IMR-90 (cell line): Measurements from ENCODE around the gene GALNT5. TPM values are rescaled to one million over a fixed set of nuclear protein-coding genes. Genes with fewer than 3 reads are reported as not detected.

Experiments used
- ATAC-seq: fragments of 200-7000 bp; cut with Tn5 transposase; 2 replicates; pipeline ENCODE4 v1.9.1; 2020; ENCODE audit warnings: low read depth, mild to moderate bottlenecking, moderate library complexity
- BruUV-seq: library from RNA; stranded (reverse); fragments of 400-500 nt; replicated peaks from 2 replicates; lab custom pipeline; 2021; lab: Mats Ljungman, UMichigan
- CTCF ChIA-PET: fragments of 300-600 bp; formaldehyde crosslinking; extraction: SDS; loops from one replicate; lab custom pipeline; 2021; ENCODE audit warnings: antibody characterized with exemption; lab: Yijun Ruan, JAX
- POLR2A ChIA-PET: fragments of 300-600 bp; sonication (Branson Sonifier 250); formaldehyde crosslinking; loops from one replicate; lab custom pipeline; 2022; ENCODE audit warnings: antibody characterized with exemption; ENCODE audit not compliant: unreplicated experiment; lab: Charles Lee
- DNase-seq: peaks from one replicate; pipeline ENCODE4 v3.0.0; 2013
- H2AFZ ChIP-seq: replicated peaks from 2 replicates; pipeline ENCODE3; 2013; ENCODE audit warnings: low read length, mild to moderate bottlenecking; ENCODE audit not compliant: poor library complexity
- H2AK5ac ChIP-seq: 2 replicates; pipeline ENCODE4 v1.6.1; 2013; ENCODE audit warnings: low read depth, low read length, inconsistent platforms
- H2AK9ac ChIP-seq: replicated peaks from 2 replicates; pipeline ENCODE3; 2013; ENCODE audit warnings: mild to moderate bottlenecking, low read depth, low read length, moderate library complexity; ENCODE audit not compliant: poor library complexity
- H2BK120ac ChIP-seq: 2 replicates; pipeline ENCODE4 v1.6.1; 2013; ENCODE audit warnings: low read depth, low read length, inconsistent platforms
- H2BK15ac ChIP-seq: 3 replicates; pipeline ENCODE4 v1.6.1; 2013; ENCODE audit warnings: low read depth, low read length, inconsistent platforms
- H2BK20ac ChIP-seq: 2 replicates; pipeline ENCODE4 v1.6.1; 2013; ENCODE audit warnings: low read depth, mild to moderate bottlenecking, inconsistent platforms, low read length, moderate library complexity
- H2BK5ac ChIP-seq: 2 replicates; pipeline ENCODE4 v1.6.1; 2013; ENCODE audit warnings: mild to moderate bottlenecking, low read depth, low read length, inconsistent platforms; ENCODE audit not compliant: poor library complexity, severe bottlenecking
- H3K14ac ChIP-seq: replicated peaks from 2 replicates; pipeline ENCODE4 v1.6.1; 2013; ENCODE audit warnings: low read depth, low read length, inconsistent platforms
- H3K18ac ChIP-seq: 2 replicates; pipeline ENCODE4 v1.6.1; 2013; ENCODE audit warnings: low read depth, low read length, control low read depth
- H3K23ac ChIP-seq: 2 replicates; pipeline ENCODE4 v1.6.1; 2013; ENCODE audit warnings: low read depth, low read length, inconsistent platforms
- H3K27ac ChIP-seq: 2 replicates; pipeline ENCODE4 v1.5.1; 2013; ENCODE audit warnings: mild to moderate bottlenecking, control low read depth, low read length; ENCODE audit not compliant: insufficient read depth
- H3K27me3 ChIP-seq: 2 replicates; pipeline ENCODE4 v1.6.1; 2013; ENCODE audit warnings: low read length; ENCODE audit not compliant: control insufficient read depth, insufficient read depth
- H3K36me3 ChIP-seq: 2 replicates; pipeline ENCODE4 v1.6.1; 2013; ENCODE audit warnings: low read length, mixed read lengths; ENCODE audit not compliant: control insufficient read depth, insufficient read depth
- H3K4ac ChIP-seq: 2 replicates; pipeline ENCODE4 v1.6.1; 2013; ENCODE audit warnings: low read depth, low read length, inconsistent platforms
- H3K4me1 ChIP-seq: 2 replicates; pipeline ENCODE4 v1.6.1; 2013; ENCODE audit warnings: low read length, mixed read lengths; ENCODE audit not compliant: control insufficient read depth, insufficient read depth
- H3K4me2 ChIP-seq: 2 replicates; pipeline ENCODE4 v1.6.1; 2013; ENCODE audit warnings: low read depth, mild to moderate bottlenecking, control low read depth, low read length, moderate library complexity
- H3K4me3 ChIP-seq: 2 replicates; pipeline ENCODE4 v1.5.1; 2013; ENCODE audit warnings: low read depth, mild to moderate bottlenecking, control low read depth, low read length, moderate library complexity; ENCODE audit not compliant: insufficient read depth
- H3K56ac ChIP-seq: 2 replicates; pipeline ENCODE4 v1.6.1; 2013; ENCODE audit warnings: low read length, inconsistent platforms; ENCODE audit not compliant: insufficient read depth; ENCODE audit errors: extremely low read depth
- H3K79me1 ChIP-seq, 2 experiments: 2 replicates each; pipeline ENCODE4 v1.6.1; 2013; ENCODE audit warnings: low read length in 2 of 2, inconsistent platforms in 1 of 2, low read depth in 1 of 2
- H3K9ac ChIP-seq: 2 replicates; pipeline ENCODE4 v1.6.1; 2013; ENCODE audit warnings: low read depth, low read length, control low read depth
- H3K9me1 ChIP-seq: 2 replicates; pipeline ENCODE4 v1.6.1; 2013; ENCODE audit warnings: low read length, inconsistent platforms; ENCODE audit not compliant: insufficient read depth
- H3K9me3 ChIP-seq: 2 replicates; pipeline ENCODE4 v1.6.1; 2013; ENCODE audit warnings: low read length; ENCODE audit not compliant: control insufficient read depth, insufficient read depth
- H4K20me1 ChIP-seq: 2 replicates; pipeline ENCODE4 v1.6.1; 2013; ENCODE audit warnings: low read length, inconsistent platforms; ENCODE audit not compliant: insufficient read depth
- H4K5ac ChIP-seq: 2 replicates; pipeline ENCODE4 v1.6.1; 2013; ENCODE audit warnings: mild to moderate bottlenecking, low read depth, low read length, control low read depth
- H4K8ac ChIP-seq, 2 experiments: 2 replicates each; pipeline ENCODE4 v1.6.1; 2013; ENCODE audit warnings: low read depth in 2 of 2, low read length in 2 of 2, control low read depth in 1 of 2, inconsistent platforms in 1 of 2
- H4K91ac ChIP-seq: 2 replicates; pipeline ENCODE4 v1.6.1; 2013; ENCODE audit warnings: low read depth, low read length, inconsistent platforms; ENCODE audit not compliant: insufficient read depth
- BHLHE40 ChIP-seq: fragments of 150-350 bp; IDR thresholded peaks from 2 replicates; pipeline ENCODE4 v1.6.1; 2016; ENCODE audit warnings: mild to moderate bottlenecking, low read depth, low read length
- CHD1 ChIP-seq: IDR thresholded peaks from 2 replicates; pipeline ENCODE4 v1.6.1; 2012; ENCODE audit warnings: low read depth, low read length, improper control_type of control experiment
- CTCF ChIP-seq: conservative IDR thresholded peaks from 2 replicates; pipeline ENCODE4 v1.5.1; 2012; ENCODE audit warnings: mild to moderate bottlenecking, low read depth, low read length, improper control_type of control experiment
- MAZ ChIP-seq: IDR thresholded peaks from 2 replicates; pipeline ENCODE4 v1.6.1; 2012; ENCODE audit warnings: low read depth, mild to moderate bottlenecking, low read length, improper control_type of control experiment, moderate library complexity, borderline replicate concordance
- MXI1 ChIP-seq: IDR thresholded peaks from 2 replicates; pipeline ENCODE4 v1.6.1; 2012; ENCODE audit warnings: low read depth, mild to moderate bottlenecking, low read length, moderate library complexity, borderline replicate concordance
- NFE2L2 ChIP-seq: fragments of 150-350 bp; IDR thresholded peaks from 2 replicates; pipeline ENCODE4 v1.6.1; 2016; ENCODE audit warnings: low read depth, mild to moderate bottlenecking, low read length
- POLR2A ChIP-seq: IDR thresholded peaks from 2 replicates; pipeline ENCODE4 v1.6.1; 2012; ENCODE audit warnings: mild to moderate bottlenecking, low read depth, low read length
- SMC3 ChIP-seq: fragments of 150-350 bp; IDR thresholded peaks from 2 replicates; pipeline ENCODE4 v1.6.1; 2016; ENCODE audit warnings: low read depth, mild to moderate bottlenecking, antibody characterized with exemption, low read length, moderate library complexity
- WGBS, 2 experiments: methylation state at CpG; one replicate each; pipeline versions ENCODE4 v1.1.5 to v1.1.7; 2013; ENCODE audit warnings: missing lambda C conversion rate in 2 of 2; ENCODE audit not compliant: insufficient read length in 1 of 2; ENCODE audit errors: extremely low coverage in 2 of 2; 5-methylcytosine and 5-hydroxymethylcytosine counted together
- dilution Hi-C: fragments of 300-500 bp; cut with HindIII; formaldehyde crosslinking; loops from one replicate; pipeline ENCODE4 v1.14.3; 2018; ENCODE audit warnings: low sequenced_read_pairs; ENCODE audit not compliant: unreplicated experiment
- in situ Hi-C: fragments of 300-500 bp; cut with MboI; formaldehyde crosslinking; loops from 3 replicates; pipeline ENCODE4 v1.14.3; 2019; ENCODE audit warnings: low sequenced_read_pairs, inconsistent platforms, mixed read lengths
- intact Hi-C: fragments of 100-400 bp; cut with micrococcal nuclease; formaldehyde crosslinking; loops from 2 replicates; pipeline ENCODE4 v1.10.0; 2022
- polyA plus RNA-seq, 3 experiments: library from polyadenylated mRNA; depleted of rRNA; stranded (reverse); fragments of >200 nt; gene quantifications; 2 replicates each; pipeline ENCODE4 v1.2.3, GENCODE V29; 2012; ENCODE audit warnings: low replicate concordance in 1 of 3
- total RNA-seq: library from RNA; depleted of rRNA; stranded (reverse); fragments of >200 nt; gene quantifications from 2 replicates; pipeline ENCODE4 v1.2.3, GENCODE V29; 2012
- TF ChIP-seq, protein P1 (sequence below): fragments of 150-350 bp; IDR thresholded peaks from 2 replicates; pipeline ENCODE4 v1.6.1; 2016; ENCODE audit warnings: low read depth, mild to moderate bottlenecking, low read length, moderate library complexity, borderline replicate concordance

GALNT5 gene
- total and polyA plus RNA-seq, 2 of the 4 experiments (the other 2 are of a cell fraction): 36.3 to 63.3 TPM

DNA sequence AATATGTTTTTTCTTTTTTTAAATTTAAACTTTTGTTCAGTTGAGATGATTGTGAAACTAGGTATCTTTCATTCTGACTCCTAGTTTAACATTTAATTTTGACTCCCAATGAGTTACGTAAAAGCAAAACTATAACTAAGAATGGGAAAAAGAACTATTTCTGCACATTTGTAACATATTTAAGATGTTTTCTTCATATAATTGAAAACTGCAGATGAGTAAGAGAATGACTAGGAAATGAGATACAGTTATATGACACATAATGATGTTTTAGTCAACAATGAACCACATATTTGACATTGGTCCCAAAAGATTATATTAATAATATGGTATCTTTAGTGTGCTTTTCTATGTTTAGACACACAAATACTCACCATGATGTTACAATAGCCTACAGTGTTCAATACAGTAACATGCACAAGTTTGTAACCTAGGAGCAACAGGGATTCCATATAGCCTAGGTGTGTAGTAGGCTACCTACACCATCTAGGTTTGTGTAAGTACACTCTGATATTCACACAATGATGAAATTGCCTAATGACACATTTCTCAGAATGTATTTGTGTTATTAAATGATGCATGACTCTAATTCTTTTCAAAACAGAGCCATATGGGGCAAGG is 55.5 kb downstream of the GALNT5 start:
- ChIA-PET CTCF (no interaction called here), POLR2A (no interaction called here)
- no peak overlapping the region for H3K4me2 ChIP-seq
- peaks cover 6% of the 10 kb centered on the region for H3K36me3 ChIP-seq
- no peak overlapping the region for H2BK5ac ChIP-seq
- H3K79me1 ChIP-seq: 0 out of 4 replicates have a peak, but pooled peaks cover 0 to 4% of the 10 kb centered on the region in 2 experiments
- H2AFZ ChIP-seq: no peak overlapping the region
- H3K9me3 ChIP-seq: no peaks in the 10 kb centered on the region
- no peak overlapping the region for H4K5ac ChIP-seq
- no peak overlapping the region for H4K91ac ChIP-seq
- WGBS, 2 experiments: no CpG with 5 or more reads among the region's 1 CpG
- DNase-seq: peak; percentile 34
- dilution Hi-C loops: no loop called here
- H4K8ac ChIP-seq: no peak overlapping the region
- intact Hi-C loops: no loop called here
- H2AK5ac ChIP-seq: no peak overlapping the region
- H3K14ac ChIP-seq: no peak overlapping the region
- ATAC-seq: no peak
- H3K9me1 ChIP-seq: no peaks in the 10 kb centered on the region
- H3K4me3 ChIP-seq: no peak overlapping the region
- in situ Hi-C loops: no loop called here
- H3K9ac ChIP-seq: no peak overlapping the region
- no peak overlapping the region for H3K18ac ChIP-seq
- TF ChIP-seq BHLHE40: no peak
- no peak for TF ChIP-seq SMC3
- TF ChIP-seq MAZ: no peak
- no peak for TF ChIP-seq POLR2A
- no peak for TF ChIP-seq CTCF
- TF ChIP-seq, protein P1, sequence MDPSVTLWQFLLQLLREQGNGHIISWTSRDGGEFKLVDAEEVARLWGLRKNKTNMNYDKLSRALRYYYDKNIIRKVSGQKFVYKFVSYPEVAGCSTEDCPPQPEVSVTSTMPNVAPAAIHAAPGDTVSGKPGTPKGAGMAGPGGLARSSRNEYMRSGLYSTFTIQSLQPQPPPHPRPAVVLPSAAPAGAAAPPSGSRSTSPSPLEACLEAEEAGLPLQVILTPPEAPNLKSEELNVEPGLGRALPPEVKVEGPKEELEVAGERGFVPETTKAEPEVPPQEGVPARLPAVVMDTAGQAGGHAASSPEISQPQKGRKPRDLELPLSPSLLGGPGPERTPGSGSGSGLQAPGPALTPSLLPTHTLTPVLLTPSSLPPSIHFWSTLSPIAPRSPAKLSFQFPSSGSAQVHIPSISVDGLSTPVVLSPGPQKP: no peak
- no peak for TF ChIP-seq NFE2L2
- no peak for TF ChIP-seq CHD1
- TF ChIP-seq MXI1: no peak
- peaks cover 2% of the 10 kb centered on the region; the same call in 1 of the 2 replicates for H3K4me1 ChIP-seq
- no peak overlapping the region for H3K27ac ChIP-seq
- H2BK120ac ChIP-seq: no peak overlapping the region
- H2AK9ac ChIP-seq: no peak overlapping the region
- H3K4ac ChIP-seq: no peak overlapping the region
- H2BK20ac ChIP-seq: no peak overlapping the region
- no peak overlapping the region for H3K23ac ChIP-seq
- H3K27me3 ChIP-seq: no peaks in the 10 kb centered on the region
- no peaks in the 10 kb centered on the region for H4K20me1 ChIP-seq
- no peak overlapping the region for H3K56ac ChIP-seq
- BruUV-seq: TSS peak; percentile 27
- H2BK15ac ChIP-seq: no peak overlapping the region
